ENCODE data around the gene ANKRD66. TPM values are rescaled to one million over a fixed set of nuclear protein-coding genes. Genes with fewer than 3 reads are reported as not detected.

Gene ANKRD66
- total RNA-seq, 1 experiment from 2014 or later: not detected

GRCh38 chr6:46745973-46746372 is 760 bp upstream of the ANKRD66 start:
- no peaks in the 10 kb centered on the region for H3K36me3 Mint-ChIP-seq (ENCODE audit: insufficient read depth in 1 of 3, low read depth in 3 of 3)
- no peak for TF ChIP-seq CTCF (conservative IDR thresholded peaks at IDR 0.05)
- H3T11ph ChIP-seq (ENCODE audit: low read length): no peak overlapping the region
- no peak overlapping the region for H3K9ac ChIP-seq (ENCODE audit: extremely low read depth, insufficient read length, low read length)
- no peak overlapping the region for H2AFZ ChIP-seq (ENCODE audit: low read length)
- no peaks in the 10 kb centered on the region; a peak in 1 of 5 replicates for H3K9me3 Mint-ChIP-seq
- peaks cover 19% of the 10 kb centered on the region for H3K27me3 Mint-ChIP-seq (ENCODE audit: low read depth)
- no peak overlapping the region for H3K23ac ChIP-seq (ENCODE audit: insufficient read length, low read depth, low read length)
- H3K79me2 ChIP-seq (ENCODE audit: insufficient read depth, low read length): no peaks in the 10 kb centered on the region
- no peaks in the 10 kb centered on the region for H3K27me3 ChIP-seq (ENCODE audit: insufficient read depth, low read length)
- H2BK12ac ChIP-seq (ENCODE audit: insufficient read length, low read depth, low read length): no peak overlapping the region
- no peak overlapping the region for H3K56ac ChIP-seq (ENCODE audit: insufficient read length, low read depth, low read length)
- no peak overlapping the region for H4K8ac ChIP-seq (replicated peaks; ENCODE audit: insufficient read length, low read depth, low read length)
- no peak overlapping the region for H3K27ac ChIP-seq (ENCODE audit: insufficient read length, low read depth, low read length)
- H3K4me3 Mint-ChIP-seq: no peak overlapping the region
- H4K5ac ChIP-seq (ENCODE audit: insufficient read length, low read depth, low read length): no peak overlapping the region
- no peak overlapping the region for H3K4me2 ChIP-seq (ENCODE audit: insufficient read depth, insufficient read length, low read length)
- peaks cover 15 to 21% of the 10 kb centered on the region in 2 experiments for H3K4me1 Mint-ChIP-seq
- H3K18ac ChIP-seq (ENCODE audit: insufficient read length, low read depth, low read length): no peak overlapping the region
- H3K23me2 ChIP-seq (ENCODE audit: insufficient read length, low read depth, low read length, poor library complexity, severe bottlenecking): no peaks in the 10 kb centered on the region
- peaks cover 2% of the 10 kb centered on the region; the same call in 1 of the 2 replicates for H3K4me1 ChIP-seq (ENCODE audit: insufficient read depth, low read length)
- no peak for DNase-seq
- no peak overlapping the region for H2BK20ac ChIP-seq (ENCODE audit: low read depth, low read length, poor library complexity, severe bottlenecking)
- no peaks in the 10 kb centered on the region for H4K20me1 ChIP-seq (ENCODE audit: control insufficient read depth, insufficient read depth, insufficient read length)
- H3K14ac ChIP-seq (ENCODE audit: insufficient read depth, low read length): no peak overlapping the region
- no peak overlapping the region for H3K4ac ChIP-seq (ENCODE audit: low read depth, low read length)
- H3K79me1 ChIP-seq (ENCODE audit: insufficient read depth, low read depth, low read length, poor library complexity, severe bottlenecking): no peaks in the 10 kb centered on the region
- WGBS (ENCODE audit: extremely low coverage, insufficient read length, low lambda C conversion rate): no CpG with 5 or more reads among the region's 2 CpGs
- no peak overlapping the region for H3K27ac Mint-ChIP-seq
- no peak overlapping the region for H2BK15ac ChIP-seq (ENCODE audit: low read depth, low read length)
- no peak overlapping the region for H2BK120ac ChIP-seq (ENCODE audit: low read depth, low read length, poor library complexity, severe bottlenecking)
- H2AK5ac ChIP-seq (ENCODE audit: insufficient read length, low read length): no peak overlapping the region
- no peak overlapping the region for H2BK5ac ChIP-seq (ENCODE audit: insufficient read length, low read length)
- no peaks in the 10 kb centered on the region for H3K9me3 ChIP-seq (ENCODE audit: control insufficient read depth, low read depth, low read length)
- H4K91ac ChIP-seq (ENCODE audit: insufficient read length, low read depth, low read length): no peak overlapping the region
